Upper lobe of right lung (tissue), 1 donor: ENCODE data around the gene DDX41. TPM values are rescaled to one million over a fixed set of nuclear protein-coding genes. Genes with fewer than 3 reads are reported as not detected.
"Not testable (repeated sequence)": the region's sequence is repeated elsewhere in the genome, so short reads cannot be mapped to it uniquely, and the experiment has no call there.

Source experiments
- ATAC-seq: fragments of 200-7000 bp; cut with Tn5 transposase; one replicate; pipeline ENCODE4 v1.9.1; 2020; ENCODE audit warnings: mild to moderate bottlenecking, moderate library complexity
- DNase-seq: peaks from one replicate; pipeline ENCODE4 v3.0.0-alpha.2; 2020
- H3K27ac ChIP-seq: fragments of 200-600 bp; one replicate; pipeline ENCODE4 v1.8.0; 2022
- H3K27me3 ChIP-seq: fragments of 200-600 bp; one replicate; pipeline ENCODE4 v1.8.0; 2022; ENCODE audit warnings: mild to moderate bottlenecking
- H3K36me3 ChIP-seq: fragments of 200-600 bp; one replicate; pipeline ENCODE4 v1.8.0; 2022
- H3K4me1 ChIP-seq: fragments of 200-600 bp; one replicate; pipeline ENCODE4 v1.8.0; 2022
- H3K4me3 ChIP-seq: fragments of 200-600 bp; one replicate; pipeline ENCODE4 v1.8.0; 2022; ENCODE audit warnings: mild to moderate bottlenecking
- H3K9me3 ChIP-seq: fragments of 200-600 bp; one replicate; pipeline ENCODE4 v1.8.0; 2022
- CTCF ChIP-seq: fragments of 200-600 bp; IDR thresholded peaks from one replicate; pipeline ENCODE4 v1.8.0; 2022; ENCODE audit warnings: antibody characterized with exemption
- intact Hi-C: fragments of 100-400 bp; cut with DNase I; formaldehyde crosslinking; loops from one replicate; pipeline ENCODE4 v1.11.0; 2022
- total RNA-seq: library from RNA; stranded (reverse); fragmentation: NEBNext Ultra II Directional; extraction: Animal tissue kit (Norgen Biotek cat#: 25700); gene quantifications from one replicate; pipeline ENCODE4 v1.2.1, GENCODE V29; 2021
- donor health status: DM: no; HTN: yes; CAD: no; lungs with severe emphysema.

The DDX41 gene
- total RNA-seq, 1 donor from 2014 or later: 61.6 TPM

- peaks cover 77% of the 10 kb centered on the region for H3K36me3 ChIP-seq
- ATAC-seq: no peak
These were observed 18.4 kb upstream of the DDX41 start for GRCh38 chr5:177535125-177535524.

GRCh38 chr5:177534433-177534832 lies 17.7 kb upstream of the DDX41 start:
- DNase-seq, intact Hi-C loops, H3K4me3 ChIP-seq, H3K27me3 ChIP-seq, H3K27ac ChIP-seq, ATAC-seq, H3K9me3 ChIP-seq: not testable (repeated sequence)
- peaks cover 20% of the 10 kb centered on the region for H3K4me1 ChIP-seq
- H3K36me3 ChIP-seq: peaks cover 84% of the 10 kb centered on the region

More at GRCh38 chr5:177535125-177535524, 18.4 kb upstream of the DDX41 start:
- no peak for TF ChIP-seq CTCF
- Histone ChIP-seq H3K9me3 (no peaks in the 10 kb centered on the region), H3K27ac (no peak overlapping the region), H3K27me3 (no peaks in the 10 kb centered on the region), H3K4me1 (peaks cover 20% of the 10 kb centered on the region), H3K4me3 (no peak overlapping the region)
- intact Hi-C loops: no loop called here
- DNase-seq: no peak

- H3K27me3 ChIP-seq: no peaks in the 10 kb centered on the region
- TF ChIP-seq CTCF: no peak
- no peak overlapping the region for H3K4me3 ChIP-seq
- DNase-seq: no peak
- no peaks in the 10 kb centered on the region for H3K9me3 ChIP-seq
- peaks cover 87% of the 10 kb centered on the region for H3K36me3 ChIP-seq
- no peak overlapping the region for H3K27ac ChIP-seq
- intact Hi-C loops: no loop called here
- no peaks in the 10 kb centered on the region for H3K4me1 ChIP-seq
- ATAC-seq: no peak
These were observed 14.6 kb upstream of the DDX41 start for GRCh38 chr5:177531209-177531940.

GRCh38 chr5:177530638-177531037 lies 13.9 kb upstream of the DDX41 start:
- no peaks in the 10 kb centered on the region for H3K9me3 ChIP-seq
- H3K36me3 ChIP-seq: peaks cover 87% of the 10 kb centered on the region
- H3K4me3 ChIP-seq: no peak overlapping the region
- no peak overlapping the region for H3K27ac ChIP-seq
- peak; percentile 70 for ATAC-seq
- H3K27me3 ChIP-seq: no peaks in the 10 kb centered on the region
- intact Hi-C loops: no loop called here
- no peaks in the 10 kb centered on the region for H3K4me1 ChIP-seq
- TF ChIP-seq CTCF: no peak
- DNase-seq: peak; percentile 26

GRCh38 chr5:177529247-177530203 lies 12.8 kb upstream of the DDX41 start:
- Histone ChIP-seq H3K9me3 (no peaks in the 10 kb centered on the region), H3K4me1 (no peaks in the 10 kb centered on the region), H3K27me3 (no peaks in the 10 kb centered on the region), H3K4me3 (no peak overlapping the region), H3K36me3 (peaks cover 89% of the 10 kb centered on the region), H3K27ac (no peak overlapping the region)
- no peak for TF ChIP-seq CTCF
- peak; percentile 32 for DNase-seq
- intact Hi-C loops: no loop called here
- no peak for ATAC-seq

- H3K9me3 ChIP-seq: no peaks in the 10 kb centered on the region
- H3K4me3 ChIP-seq: no peak overlapping the region
- no peaks in the 10 kb centered on the region for H3K4me1 ChIP-seq
- TF ChIP-seq CTCF: no peak
- no peaks in the 10 kb centered on the region for H3K27me3 ChIP-seq
- intact Hi-C loops: no loop called here
- ATAC-seq (no peak), DNase-seq (peak; percentile 29)
- no peak overlapping the region for H3K27ac ChIP-seq
- H3K36me3 ChIP-seq: peaks cover 89% of the 10 kb centered on the region
These were observed 11.9 kb upstream of the DDX41 start for GRCh38 chr5:177528631-177529030.
